ENCODE data around the gene ZNF763. TPM values are rescaled to one million over a fixed set of nuclear protein-coding genes. Genes with fewer than 3 reads are reported as not detected.
"Not testable (repeated sequence)": the region's sequence is repeated elsewhere in the genome, so short reads cannot be mapped to it uniquely, and the experiment has no call there.

Gene ZNF763
- total RNA-seq (2021; fragmentation: NEBNext Ultra II Directional; extraction: Animal tissue kit (Norgen Biotek cat#: 25700)) = 1 to 10 TPM in 4 of 6 experiments, under 1 TPM in 2; 0.85 to 1.7 (median 1.1) TPM
- long read RNA-seq, partial matches to known transcripts = 0 of 1 reads
- long read RNA-seq, other reads (novel, unspliced or antisense) = 1 of 1 reads

DNA sequence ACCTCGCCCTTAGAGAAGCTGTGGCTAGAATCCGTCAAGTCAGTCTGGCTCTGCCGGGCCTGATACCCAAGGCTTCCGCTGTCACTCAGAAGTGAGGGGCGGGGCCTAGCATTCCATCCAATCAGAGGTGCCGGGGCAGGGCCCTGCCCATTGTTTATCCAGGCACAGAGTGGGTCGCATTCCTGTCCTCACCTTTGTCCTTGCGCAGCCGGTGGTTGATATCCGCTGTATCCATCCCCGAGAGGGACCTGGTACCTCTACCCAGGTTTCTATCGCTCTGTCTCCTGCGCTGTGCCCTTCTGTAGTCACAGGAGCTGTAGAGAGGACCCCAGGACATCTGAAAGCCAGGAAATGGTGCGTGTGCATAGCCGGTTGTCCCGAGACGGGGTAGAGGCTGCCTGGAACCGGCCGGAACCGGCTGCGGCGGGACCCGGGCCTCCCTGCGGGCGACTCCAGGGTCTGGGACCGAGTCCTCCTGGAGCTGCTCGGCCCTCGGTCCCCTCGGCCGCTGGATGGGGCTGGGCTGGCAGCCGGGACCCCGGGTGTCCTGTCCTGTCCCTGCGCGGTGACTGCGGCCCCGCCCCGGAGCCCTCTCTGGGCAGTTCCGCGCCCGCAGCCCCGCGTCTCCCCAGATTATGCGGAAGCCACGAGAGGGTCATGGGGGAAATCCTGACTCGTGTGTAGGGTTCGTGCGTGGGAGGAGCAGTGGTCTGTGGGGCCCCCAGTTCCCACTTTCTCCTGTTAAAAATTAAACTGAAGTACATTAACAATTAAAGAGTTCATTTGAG is at the start of gene ZNF763:
TSS of gene ZNF763 (plus strand) at position 183 of the 788 bp plus-strand sequence. CDS start at position 352, 169 bp downstream.
- H3K36me3 Mint-ChIP-seq (ENCODE audit: low read depth) = peaks cover 3% of the 10 kb centered on the region
- H3K4me1 Mint-ChIP-seq (ENCODE audit: low read depth) = peaks cover 21% of the 10 kb centered on the region
- H3K4me3 Mint-ChIP-seq = peak within 1 kb of the TSS; percentile 91
- TF ChIP-seq, protein P1, sequence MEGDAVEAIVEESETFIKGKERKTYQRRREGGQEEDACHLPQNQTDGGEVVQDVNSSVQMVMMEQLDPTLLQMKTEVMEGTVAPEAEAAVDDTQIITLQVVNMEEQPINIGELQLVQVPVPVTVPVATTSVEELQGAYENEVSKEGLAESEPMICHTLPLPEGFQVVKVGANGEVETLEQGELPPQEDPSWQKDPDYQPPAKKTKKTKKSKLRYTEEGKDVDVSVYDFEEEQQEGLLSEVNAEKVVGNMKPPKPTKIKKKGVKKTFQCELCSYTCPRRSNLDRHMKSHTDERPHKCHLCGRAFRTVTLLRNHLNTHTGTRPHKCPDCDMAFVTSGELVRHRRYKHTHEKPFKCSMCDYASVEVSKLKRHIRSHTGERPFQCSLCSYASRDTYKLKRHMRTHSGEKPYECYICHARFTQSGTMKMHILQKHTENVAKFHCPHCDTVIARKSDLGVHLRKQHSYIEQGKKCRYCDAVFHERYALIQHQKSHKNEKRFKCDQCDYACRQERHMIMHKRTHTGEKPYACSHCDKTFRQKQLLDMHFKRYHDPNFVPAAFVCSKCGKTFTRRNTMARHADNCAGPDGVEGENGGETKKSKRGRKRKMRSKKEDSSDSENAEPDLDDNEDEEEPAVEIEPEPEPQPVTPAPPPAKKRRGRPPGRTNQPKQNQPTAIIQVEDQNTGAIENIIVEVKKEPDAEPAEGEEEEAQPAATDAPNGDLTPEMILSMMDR (IDR thresholded peaks at IDR 0.05) = no peak
- H3K27me3 Mint-ChIP-seq (ENCODE audit: insufficient read depth) = peaks cover 4% of the 10 kb centered on the region
- H3K9me3 Mint-ChIP-seq = peaks cover 3% of the 10 kb centered on the region; the same call in 1 of the 2 replicates
- peak; percentile 61 for DNase-seq
- peak within 1 kb of the TSS; percentile 91 for H3K27ac Mint-ChIP-seq

- TF ChIP-seq, protein P1 (IDR thresholded peaks at IDR 0.05) = no peak
- Mint-ChIP-seq H3K36me3 (ENCODE audit: low read depth) (no peaks in the 10 kb centered on the region; the same call in 1 of the 2 replicates), H3K4me1 (ENCODE audit: low read depth) (peaks cover 34% of the 10 kb centered on the region), H3K4me3 (no peak overlapping the region), H3K27ac (no peak overlapping the region), H3K27me3 (ENCODE audit: insufficient read depth) (peaks cover 2% of the 10 kb centered on the region), H3K9me3 (peaks cover 4% of the 10 kb centered on the region; the same call in 1 of the 2 replicates)
- no peak for DNase-seq
Measured at GRCh38 chr19:11921852-11922495, 42.9 kb upstream of the ZNF763 start.

DNA sequence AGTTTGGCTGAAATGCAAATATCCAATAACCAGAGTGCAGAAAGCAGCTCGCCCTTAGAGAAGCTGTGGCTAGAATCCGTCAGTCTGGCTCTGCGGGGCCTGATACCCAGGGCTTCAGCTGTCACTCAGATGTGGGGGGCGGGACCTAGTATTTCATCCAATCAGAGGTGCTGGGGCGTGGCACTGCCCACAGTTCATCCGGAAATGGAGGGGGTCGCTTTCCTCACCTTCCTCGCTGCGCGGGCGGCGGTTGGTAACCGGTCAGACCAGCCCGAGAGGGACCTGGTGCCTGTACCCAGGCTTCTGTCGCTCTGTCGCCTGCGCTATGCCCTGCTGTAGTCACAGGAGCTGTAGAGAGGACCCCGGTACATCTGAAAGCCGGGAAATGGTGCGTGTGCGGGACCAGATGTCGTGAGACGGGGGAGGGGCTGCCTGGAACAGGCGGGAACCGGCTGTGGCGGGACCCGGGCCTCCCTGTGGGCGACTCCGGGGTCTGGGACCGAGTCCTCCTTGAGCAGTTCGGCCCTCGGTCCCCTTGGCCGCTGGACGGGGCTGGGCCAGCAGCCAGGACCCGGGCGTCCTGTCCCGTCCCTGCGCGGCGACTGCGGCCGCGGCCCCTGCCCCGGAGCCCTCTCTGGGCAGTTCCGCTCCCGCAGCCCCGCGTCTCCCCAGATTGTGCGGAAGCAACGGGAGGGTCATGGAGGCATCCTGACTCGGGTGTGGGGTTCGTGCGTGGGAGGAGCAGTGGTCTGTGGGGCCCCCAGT is 39.8 kb upstream of the ZNF763 start, which contains the start of gene ZNF700:
TSS of gene ZNF700 (plus strand) at position 222 of the 765 bp plus-strand sequence. CDS start at position 326, 104 bp downstream.
- TF ChIP-seq, protein P1 (IDR thresholded peaks at IDR 0.05) = no peak
- Mint-ChIP-seq H3K4me3 (peak within 1 kb of the TSS; percentile 90), H3K9me3 (no peaks in the 10 kb centered on the region; the same call in 1 of the 2 replicates), H3K36me3 (ENCODE audit: low read depth) (peaks cover 12% of the 10 kb centered on the region), H3K27ac (peak within 1 kb of the TSS; percentile 98), H3K27me3 (ENCODE audit: insufficient read depth) (peaks cover 2% of the 10 kb centered on the region), H3K4me1 (ENCODE audit: low read depth) (peaks cover 34% of the 10 kb centered on the region)
- peak; percentile 77 for DNase-seq

GRCh38 chr19:11925651-11926187 is 39.1 kb upstream of the ZNF763 start:
- peak overlapping the region; percentile 90 for H3K4me3 Mint-ChIP-seq
- not testable (repeated sequence) for H3K9me3 Mint-ChIP-seq; DNase-seq; H3K27me3 Mint-ChIP-seq (ENCODE audit: insufficient read depth)
- H3K4me1 Mint-ChIP-seq (ENCODE audit: low read depth) = peaks cover 35% of the 10 kb centered on the region
- peaks cover 15% of the 10 kb centered on the region for H3K36me3 Mint-ChIP-seq (ENCODE audit: low read depth)
- peak overlapping the region; percentile 69 for H3K27ac Mint-ChIP-seq

- Mint-ChIP-seq H3K4me3 (no peak overlapping the region), H3K4me1 (ENCODE audit: low read depth) (peaks cover 41% of the 10 kb centered on the region), H3K27ac (no peak overlapping the region), H3K27me3 (ENCODE audit: insufficient read depth) (peaks cover 2% of the 10 kb centered on the region), H3K9me3 (peaks cover 6% of the 10 kb centered on the region; the same call in 1 of the 2 replicates), H3K36me3 (ENCODE audit: low read depth) (peaks cover 21% of the 10 kb centered on the region)
- no peak for DNase-seq
- TF ChIP-seq, protein P1 (IDR thresholded peaks at IDR 0.05) = no peak
Measured at GRCh38 chr19:11927227-11927626, 37.6 kb upstream of the ZNF763 start.

Data from HFFc6 (cell line).